Erythroblast (primary cell): Measurements from ENCODE around the gene MADCAM1.

Source experiments
- GATA1 ChIP-seq: IDR thresholded peaks from 2 replicates; pipeline ENCODE4 v1.6.1; 2011; ENCODE audit warnings: low read depth, mild to moderate bottlenecking, control low read depth, low read length, moderate library complexity
- POLR2A ChIP-seq: IDR thresholded peaks from 2 replicates; pipeline ENCODE4 v1.6.1; 2011; ENCODE audit warnings: mild to moderate bottlenecking, low read length

- TF ChIP-seq POLR2A = no peak
- TF ChIP-seq GATA1 = no peak
These were observed 12.8 kb upstream of the MADCAM1 start for GRCh38 chr19:483332-484072.
